Tibial artery (tissue), 4 donors: Measurements from ENCODE around the gene KCNAB2.

Experiments
- DNase-seq, 2 donors: peaks; one replicate each; pipeline ENCODE4 v3.0.0-alpha.2; 2019
- H3K27ac ChIP-seq, 2 donors: fragments of 200-600 bp; sonication (generic) in 1 of 2; 1 replicate in 1 of 2; 2 replicates in 1 of 2; pipeline ENCODE4 v1.5.1; 2018 to 2019; ENCODE audit warnings: mild to moderate bottlenecking in 1 of 2
- H3K27me3 ChIP-seq, 2 donors: fragments of 200-600 bp; sonication (generic) in 1 of 2; one replicate each; pipeline versions ENCODE4 v1.5.1 to v1.6.0; 2016 to 2019
- H3K36me3 ChIP-seq, 3 donors: fragments of 200-600 bp; sonication (generic) in 2 of 3; one replicate each; pipeline ENCODE4 v1.5.1; 2016 to 2019; ENCODE audit warnings: mild to moderate bottlenecking in 2 of 3
- H3K4me1 ChIP-seq, 4 donors: fragments of 200-600 bp; sonication (generic) in 2 of 4; 1 replicate in 3 of 4; 2 replicates in 1 of 4; pipeline ENCODE4 v1.5.1; 2016 to 2019
- H3K4me3 ChIP-seq, 2 donors: fragments of 200-600 bp; sonication (generic) in 1 of 2; 1 replicate in 1 of 2; 2 replicates in 1 of 2; pipeline ENCODE4 v1.5.1; 2018 to 2019; ENCODE audit warnings: mild to moderate bottlenecking in 2 of 2
- H3K9me3 ChIP-seq, 3 donors: fragments of 200-600 bp; sonication (generic) in 1 of 3; one replicate each; pipeline ENCODE4 v1.5.1; 2016 to 2019
- CTCF ChIP-seq, 2 experiments: fragments of 200-600 bp in 1 of 2; fragments of 450-650 bp in 1 of 2; IDR thresholded peaks; one replicate each; pipeline ENCODE4 v1.5.1; 2017 to 2019; ENCODE audit warnings: antibody characterized with exemption in 2 of 2, mild to moderate bottlenecking in 1 of 2, moderate library complexity in 1 of 2
- intact Hi-C: fragments of 100-400 bp; cut with DNase I; formaldehyde crosslinking; loops from one replicate; pipeline ENCODE4 v1.15.0; 2023; ENCODE audit warnings: low total_unique reads

Gene KCNAB2

GRCh38 chr1:6041432-6042062, 4.1 kb upstream of the KCNAB2 start:
- intact Hi-C loops = no loop called here
- Histone ChIP-seq H3K9me3 (no peaks in the 10 kb centered on the region), H3K4me1 (no peaks in the 10 kb centered on the region), H3K27ac (no peak overlapping the region), H3K4me3 (no peak overlapping the region), H3K36me3 (no peaks in the 10 kb centered on the region), H3K27me3 (peaks cover 0 to 4% of the 10 kb centered on the region in 2 donors)
- no peak for DNase-seq
- peak in 1 of 2 experiments; percentile 33 for TF ChIP-seq CTCF (IDR thresholded peaks at IDR 0.05)

- intact Hi-C loops = no loop called here
- peaks cover 0 to 4% of the 10 kb centered on the region in 2 donors for H3K27me3 ChIP-seq
- no peak overlapping the region for H3K27ac ChIP-seq
- H3K4me3 ChIP-seq = no peak overlapping the region
- no peaks in the 10 kb centered on the region for H3K4me1 ChIP-seq
- no peak for DNase-seq
- no peaks in the 10 kb centered on the region for H3K9me3 ChIP-seq
- TF ChIP-seq CTCF (IDR thresholded peaks at IDR 0.05) = no peak
- no peaks in the 10 kb centered on the region for H3K36me3 ChIP-seq
Measured at GRCh38 chr1:6043561-6043960, 2.1 kb upstream of the KCNAB2 start.

GRCh38 chr1:6044481-6045109, 1.1 kb upstream of the KCNAB2 start:
- Histone ChIP-seq H3K4me3 (no peak overlapping the region), H3K36me3 (no peaks in the 10 kb centered on the region), H3K27me3 (peaks cover 0 to 4% of the 10 kb centered on the region in 2 donors), H3K9me3 (no peaks in the 10 kb centered on the region), H3K4me1 (no peaks in the 10 kb centered on the region), H3K27ac (no peak overlapping the region)
- TF ChIP-seq CTCF (IDR thresholded peaks at IDR 0.05) = no peak
- intact Hi-C loops = no loop called here
- no peak for DNase-seq

- DNase-seq = no peak
- Histone ChIP-seq H3K4me3 (no peak overlapping the region), H3K4me1 (no peaks in the 10 kb centered on the region), H3K27ac (no peak overlapping the region), H3K9me3 (no peaks in the 10 kb centered on the region), H3K27me3 (peaks cover 0 to 4% of the 10 kb centered on the region in 2 donors), H3K36me3 (no peaks in the 10 kb centered on the region)
- intact Hi-C loops = no loop called here
- TF ChIP-seq CTCF (IDR thresholded peaks at IDR 0.05) = no peak
Measured at GRCh38 chr1:6045110-6045502, 582 bp upstream of the KCNAB2 start.

- Histone ChIP-seq H3K4me1 (no peaks in the 10 kb centered on the region), H3K27me3 (peaks cover 0 to 4% of the 10 kb centered on the region in 2 donors), H3K36me3 (no peaks in the 10 kb centered on the region), H3K27ac (no peak overlapping the region), H3K4me3 (no peak overlapping the region), H3K9me3 (no peaks in the 10 kb centered on the region)
- no peak for TF ChIP-seq CTCF (IDR thresholded peaks at IDR 0.05)
- intact Hi-C loops = no loop called here
- DNase-seq = no peak
Measured at GRCh38 chr1:6046279-6046678, 591 bp downstream of the KCNAB2 start.
